NCI-H2196 treated with DMSO at 0.1 percent for 48 hours (cell line): Measurements from ENCODE around the gene SORBS2.
A peak's percentile ranks its signal among the peaks of the same experiment; 100 is the strongest.
"Not testable (repeated sequence)": the region's sequence is repeated elsewhere in the genome, so short reads cannot be mapped to it uniquely, and the experiment has no call there.

Experiments used
- DNase-seq: peaks from one replicate; lab custom pipeline; 2025; ENCODE audit not compliant: unreplicated experiment; lab: John Stamatoyannopoulos, UW

SORBS2 gene

GRCh38 chr4:185717377-185717741 lies 94.6 kb downstream of the SORBS2 start:
- no peak for DNase-seq

GRCh38 chr4:185716577-185717376 lies 95.2 kb downstream of the SORBS2 start:
- peak; percentile 17 for DNase-seq

- peak; percentile 71 for DNase-seq
Observed at GRCh38 chr4:185716141-185716551, 95.8 kb downstream of the SORBS2 start.

GRCh38 chr4:185714524-185714923 lies 97.5 kb downstream of the SORBS2 start:
- DNase-seq, result not testable (repeated sequence)

GRCh38 chr4:185713731-185714130 lies 98.3 kb downstream of the SORBS2 start:
- DNase-seq, result no peak

- DNase-seq, result no peak
Observed at GRCh38 chr4:185713272-185713671, 98.7 kb downstream of the SORBS2 start.

- no peak for DNase-seq
Observed at GRCh38 chr4:185712350-185713024, 99.5 kb downstream of the SORBS2 start.

GRCh38 chr4:185711726-185712125 lies 100.3 kb downstream of the SORBS2 start:
- no peak for DNase-seq

- DNase-seq, result no peak
Observed at GRCh38 chr4:185710487-185710995, 101.5 kb downstream of the SORBS2 start.

GRCh38 chr4:185709802-185710486 lies 102.0 kb downstream of the SORBS2 start:
- DNase-seq, result no peak

GRCh38 chr4:185708348-185708747 lies 103.6 kb downstream of the SORBS2 start:
- no peak for DNase-seq

GRCh38 chr4:185707622-185708021 lies 104.4 kb downstream of the SORBS2 start:
- DNase-seq, result not testable (repeated sequence)

GRCh38 chr4:185702147-185702663 lies 109.8 kb downstream of the SORBS2 start:
- DNase-seq, result no peak

GRCh38 chr4:185700630-185701029 lies 111.4 kb downstream of the SORBS2 start:
- no peak for DNase-seq

- DNase-seq, result no peak
Observed at GRCh38 chr4:185700048-185700447, 111.9 kb downstream of the SORBS2 start.

GRCh38 chr4:185697488-185697887 lies 114.5 kb downstream of the SORBS2 start:
- no peak for DNase-seq

- DNase-seq, result no peak
Observed at GRCh38 chr4:185695743-185696142, 116.3 kb downstream of the SORBS2 start.

GRCh38 chr4:185693548-185694215 lies 118.3 kb downstream of the SORBS2 start:
- no peak for DNase-seq

GRCh38 chr4:185689407-185689806 lies 122.6 kb downstream of the SORBS2 start:
- no peak for DNase-seq

GRCh38 chr4:185685804-185686203 lies 126.2 kb downstream of the SORBS2 start:
- no peak for DNase-seq

- no peak for DNase-seq
Observed at GRCh38 chr4:185683896-185684295, 128.1 kb downstream of the SORBS2 start.
